HG03039 (cell line): ENCODE measurements around the gene DMRT1.
"Not testable (repeated sequence)": the region's sequence is repeated elsewhere in the genome, so short reads cannot be mapped to it uniquely, and the experiment has no call there.

Experiments used
- ATAC-seq: cut with Tn5 transposase; IDR thresholded peaks from one replicate; pipeline ENCODE4 v1.9.1; 2021; ENCODE audit warnings: mild to moderate bottlenecking, moderate library complexity; ENCODE audit not compliant: unreplicated experiment

DMRT1 gene

DNA sequence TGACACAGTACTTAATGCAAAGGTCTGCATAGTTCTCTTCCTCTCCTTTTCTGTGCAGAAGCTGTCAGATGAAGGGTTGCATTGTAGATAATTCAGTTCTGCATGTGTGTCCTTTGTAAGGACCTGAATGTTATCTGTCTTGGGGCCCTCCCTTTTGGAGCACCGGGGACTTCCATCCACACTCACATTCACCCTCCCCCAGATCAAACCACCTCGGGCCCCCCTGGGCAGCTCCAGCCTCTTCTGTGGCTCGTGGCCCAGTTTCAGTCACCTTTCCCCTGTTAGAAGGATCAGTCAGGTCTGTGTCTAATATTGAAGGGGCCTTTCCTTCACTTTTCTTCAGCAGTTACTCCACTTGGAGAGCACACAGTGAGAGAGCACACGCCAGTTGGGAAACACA is 11.0 kb downstream of the DMRT1 start:
- no peak for ATAC-seq

DNA sequence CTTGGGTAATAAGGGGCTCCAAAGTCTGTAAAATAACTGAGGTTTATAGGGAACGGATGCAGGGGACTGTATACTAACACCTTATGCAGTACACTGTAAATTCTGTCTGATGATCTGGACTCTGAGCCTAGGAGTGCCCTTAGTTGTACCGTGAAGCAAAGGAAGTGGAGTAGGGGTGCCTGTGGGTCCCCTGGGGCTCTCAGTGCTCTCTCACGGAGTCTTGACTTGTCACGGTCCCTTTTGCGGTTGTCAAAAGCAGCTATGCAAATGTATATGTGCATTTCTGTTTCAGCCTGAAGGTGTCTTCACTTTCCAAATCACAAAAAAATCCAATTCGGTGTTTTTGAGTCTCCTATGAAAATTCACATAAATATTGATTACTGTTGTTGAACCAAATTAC is 17.8 kb downstream of the DMRT1 start:
- ATAC-seq, result peak; percentile 96

DNA sequence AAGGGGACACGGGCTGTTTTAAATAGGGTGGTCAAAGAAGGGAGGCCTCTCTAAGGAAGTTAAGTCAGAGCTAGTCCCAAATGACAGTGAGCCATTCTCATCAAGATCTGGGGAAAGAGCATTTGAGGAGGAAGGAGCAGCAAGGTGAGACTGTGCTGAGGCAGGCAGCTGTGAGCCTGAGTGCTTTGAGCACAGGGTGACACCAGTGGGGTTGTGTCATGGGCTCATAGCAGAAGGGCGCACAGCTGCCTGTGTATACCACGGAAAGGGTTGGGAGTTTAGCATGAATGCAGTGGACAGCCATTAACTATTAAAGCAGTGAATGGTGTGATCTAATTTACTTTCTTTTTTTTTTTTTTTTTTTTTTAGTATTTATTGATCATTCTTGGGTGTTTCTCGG is 19.2 kb downstream of the DMRT1 start:
- ATAC-seq, result no peak

DNA sequence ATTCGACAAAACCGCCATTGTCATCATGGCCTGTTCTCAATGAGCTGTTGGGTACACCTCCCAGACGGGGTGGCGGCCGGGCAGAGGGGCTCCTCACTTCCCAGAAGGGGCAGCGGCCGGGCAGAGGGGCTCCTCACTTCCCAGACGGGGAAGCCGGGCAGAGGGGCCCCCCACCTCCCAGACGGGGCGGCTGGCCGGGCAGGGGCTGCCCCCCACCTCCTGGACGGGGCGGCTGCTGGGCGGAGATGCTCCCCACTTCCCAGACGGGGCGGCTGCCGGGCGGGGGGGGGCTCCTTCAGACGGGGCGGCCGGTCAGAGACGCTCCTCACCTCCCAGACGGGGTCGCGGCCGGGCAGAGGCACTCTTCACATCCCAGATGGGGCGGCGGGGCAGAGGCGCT is 20.0 kb downstream of the DMRT1 start:
- ATAC-seq, result not testable (repeated sequence)

DNA sequence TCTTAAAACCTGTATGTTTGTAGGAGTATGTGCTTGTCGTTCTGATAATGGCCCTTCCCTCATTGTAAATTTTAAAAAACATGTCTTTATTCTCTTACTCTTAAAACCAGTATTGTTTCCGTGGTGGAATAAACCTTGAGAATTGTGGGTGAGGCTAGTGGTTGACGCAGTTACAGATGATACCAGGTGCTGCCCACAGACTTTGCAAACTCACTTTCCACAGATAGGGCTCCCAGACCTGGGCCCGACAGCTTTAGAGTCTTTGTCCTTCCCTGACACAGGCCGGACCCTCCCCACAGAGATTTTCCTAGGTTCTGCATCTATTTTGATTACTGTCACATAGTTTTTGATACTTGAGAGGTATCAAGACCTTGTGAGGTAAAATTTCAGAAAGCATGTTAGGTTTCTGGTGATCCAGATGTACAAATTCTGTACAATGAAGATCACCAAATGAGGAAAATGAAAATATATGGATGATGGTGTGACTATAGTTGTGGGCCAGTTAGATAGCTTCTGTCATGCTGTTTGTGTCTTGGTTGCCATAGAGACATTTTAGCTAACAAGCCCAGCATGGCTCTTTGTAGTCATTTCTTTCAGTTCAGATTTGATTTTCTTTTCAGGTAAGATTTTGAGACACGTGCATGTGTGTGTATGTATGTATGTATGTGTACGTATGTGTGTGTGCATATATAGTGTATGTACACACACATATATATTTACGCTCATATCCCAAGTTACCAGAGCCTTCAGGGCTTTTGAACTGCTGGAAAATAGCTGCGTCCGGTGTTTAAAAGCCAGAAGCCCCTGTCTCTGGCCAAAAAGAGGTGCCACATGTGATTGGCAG is 33.8 kb downstream of the DMRT1 start:
- ATAC-seq, result no peak

DNA sequence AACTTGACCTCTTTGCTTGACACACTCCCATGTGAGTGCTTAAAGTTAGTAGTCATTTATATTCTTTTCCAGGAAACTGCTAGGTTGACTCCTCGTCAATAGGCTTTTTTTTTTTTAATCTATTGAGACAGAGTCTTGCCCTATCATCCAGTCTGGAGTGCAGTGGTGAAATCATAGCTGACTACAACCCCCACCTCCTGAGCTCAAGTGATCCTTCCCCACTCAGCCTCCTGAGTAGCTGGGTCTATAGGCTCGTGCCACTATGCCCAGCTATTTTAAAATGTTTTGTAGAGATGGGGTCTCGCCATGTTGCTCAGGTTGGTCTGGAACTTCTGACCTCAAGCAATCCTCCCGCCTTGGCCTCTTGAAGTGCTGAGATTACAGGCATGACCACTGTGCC is 34.9 kb downstream of the DMRT1 start:
- no peak for ATAC-seq

DNA sequence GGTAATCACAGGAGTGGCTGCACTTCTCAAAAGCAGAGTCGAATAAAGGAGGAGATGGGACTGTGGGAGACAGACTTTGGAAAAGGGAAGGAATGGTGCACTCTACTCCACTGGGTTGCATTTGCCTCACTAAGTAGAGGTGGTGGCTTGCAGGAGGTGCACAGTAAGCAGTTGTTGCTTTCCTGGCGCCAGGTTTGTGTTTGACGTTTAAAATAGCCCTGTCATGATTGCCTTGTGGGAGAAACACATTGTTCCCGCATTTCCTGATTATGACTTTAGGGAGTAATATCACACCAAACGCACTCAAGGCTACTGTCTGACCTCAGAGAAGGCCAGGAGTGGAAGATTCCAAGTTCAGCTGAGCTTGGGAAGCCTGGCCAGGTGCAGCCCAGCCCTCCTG is 36.7 kb downstream of the DMRT1 start:
- ATAC-seq, result no peak

DNA sequence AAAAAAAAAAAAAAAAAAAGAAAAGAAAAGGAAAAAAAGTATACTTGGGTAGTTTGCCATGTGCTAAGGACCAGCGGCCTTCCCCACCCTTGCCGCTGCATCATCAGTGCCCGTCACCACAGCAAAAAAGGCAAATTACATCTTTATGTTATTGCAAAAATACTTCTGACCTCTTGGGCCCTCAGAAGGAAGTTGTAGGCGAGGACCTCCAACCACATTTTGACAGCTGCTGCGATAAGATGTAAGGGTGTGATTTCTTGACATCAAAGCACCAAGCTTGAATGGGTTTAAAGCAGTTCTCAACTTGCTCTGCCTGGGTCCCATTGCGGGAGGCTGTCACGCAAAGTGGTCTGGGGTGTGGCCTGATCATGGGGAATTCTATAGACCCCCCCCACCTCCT is 39.2 kb downstream of the DMRT1 start:
- no peak for ATAC-seq

DNA sequence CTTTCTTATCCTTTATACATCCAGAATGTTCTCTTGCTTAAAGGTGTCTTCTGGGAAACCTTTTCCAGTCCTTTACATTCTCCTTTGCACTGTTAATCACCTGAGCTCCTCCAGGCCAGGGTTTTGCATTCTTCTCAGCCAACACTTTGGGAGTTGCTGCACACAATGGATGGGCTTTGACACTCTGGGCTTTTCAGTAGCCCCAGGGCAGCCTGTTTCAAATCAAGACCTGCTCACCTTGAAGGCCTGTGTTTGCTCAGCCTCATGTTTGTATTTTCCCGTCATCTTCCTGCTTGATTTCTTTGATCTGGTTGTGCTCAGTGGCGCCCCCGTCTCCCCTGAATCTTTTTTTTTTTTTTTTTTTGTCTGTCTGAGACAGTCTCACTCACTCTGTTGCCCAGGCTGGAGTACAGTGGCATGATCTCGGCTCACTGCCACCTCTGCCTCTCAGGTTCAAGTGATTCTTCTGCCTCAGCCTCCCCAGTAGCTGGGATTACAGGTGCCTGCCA is 41.0 kb downstream of the DMRT1 start:
- ATAC-seq, result no peak

DNA sequence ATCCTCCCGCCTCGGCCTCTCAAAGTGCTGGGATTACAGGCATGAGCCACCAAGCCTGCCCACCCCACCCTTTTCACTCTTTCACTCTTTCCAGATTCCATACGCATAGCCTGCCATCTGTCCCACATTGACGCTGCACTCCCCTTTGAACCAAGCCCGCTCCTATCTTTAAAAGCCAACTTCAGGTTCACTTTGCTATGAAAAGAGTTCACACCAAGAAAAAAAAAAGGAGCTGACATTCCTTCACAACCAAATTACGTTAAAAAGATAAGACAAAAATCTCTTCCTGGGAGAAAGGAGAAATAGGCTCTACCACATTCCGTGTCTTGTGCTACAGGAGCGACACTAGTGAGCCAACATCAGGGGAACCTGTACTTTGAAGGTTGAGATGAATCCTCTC is 41.5 kb downstream of the DMRT1 start:
- ATAC-seq, result no peak

DNA sequence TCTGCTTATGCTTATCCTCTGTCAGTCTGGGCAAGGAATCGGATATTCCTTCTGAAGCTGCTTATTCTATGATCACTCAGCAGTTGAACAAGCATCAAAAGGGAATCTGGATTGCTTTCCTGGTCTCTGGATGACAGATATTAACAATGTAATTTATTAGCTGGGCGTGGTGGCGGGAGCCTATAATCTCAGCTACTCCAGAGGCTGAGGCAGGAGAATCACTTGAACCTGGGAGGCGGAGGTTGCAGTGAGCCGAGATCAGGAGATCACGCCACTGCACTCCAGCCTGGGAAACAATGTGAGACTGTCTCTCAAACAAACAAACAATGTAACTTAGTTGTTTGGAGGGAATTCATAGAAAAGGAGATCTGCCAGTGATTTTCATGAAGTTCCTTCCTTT is 45.4 kb downstream of the DMRT1 start:
- no peak for ATAC-seq

DNA sequence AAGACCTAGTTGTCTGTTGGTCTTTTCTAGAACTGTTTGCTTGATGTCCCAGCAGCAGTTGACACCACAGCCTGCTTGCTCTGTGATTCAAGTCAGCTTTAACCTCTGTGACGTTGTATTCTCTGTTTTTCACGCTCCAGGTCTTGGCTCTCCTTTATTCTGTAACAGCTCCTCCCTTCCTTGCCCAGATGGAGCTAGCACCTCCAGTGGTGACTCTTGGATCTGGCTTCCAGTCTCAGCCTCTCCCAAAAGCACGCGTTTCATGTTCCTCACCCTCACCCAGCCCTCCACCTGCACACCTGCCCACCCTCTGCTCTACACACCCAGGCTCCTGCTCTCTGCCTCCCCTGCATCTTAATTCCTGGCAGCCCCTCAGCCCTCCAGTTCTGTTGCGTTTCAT is 50.6 kb downstream of the DMRT1 start:
- ATAC-seq, result no peak

DNA sequence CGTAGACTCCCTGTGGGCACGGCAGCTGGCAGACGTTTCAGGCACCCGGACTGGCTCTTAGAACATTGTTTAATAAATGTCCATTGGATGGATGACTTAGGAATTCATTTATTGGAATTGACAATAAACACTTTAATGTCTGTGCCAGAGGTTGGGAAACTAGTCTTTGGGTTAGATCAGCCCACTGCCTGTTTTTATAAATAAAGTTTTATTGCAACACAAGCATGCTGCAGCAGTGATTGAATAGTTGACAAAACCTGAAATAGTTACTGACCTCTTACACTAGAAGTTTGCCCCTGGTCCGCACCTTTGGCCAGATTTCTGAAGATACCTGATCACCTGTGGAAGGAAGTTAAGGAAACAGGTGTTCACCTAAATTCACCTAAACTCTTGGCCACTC is 51.6 kb downstream of the DMRT1 start:
- ATAC-seq, result no peak

DNA sequence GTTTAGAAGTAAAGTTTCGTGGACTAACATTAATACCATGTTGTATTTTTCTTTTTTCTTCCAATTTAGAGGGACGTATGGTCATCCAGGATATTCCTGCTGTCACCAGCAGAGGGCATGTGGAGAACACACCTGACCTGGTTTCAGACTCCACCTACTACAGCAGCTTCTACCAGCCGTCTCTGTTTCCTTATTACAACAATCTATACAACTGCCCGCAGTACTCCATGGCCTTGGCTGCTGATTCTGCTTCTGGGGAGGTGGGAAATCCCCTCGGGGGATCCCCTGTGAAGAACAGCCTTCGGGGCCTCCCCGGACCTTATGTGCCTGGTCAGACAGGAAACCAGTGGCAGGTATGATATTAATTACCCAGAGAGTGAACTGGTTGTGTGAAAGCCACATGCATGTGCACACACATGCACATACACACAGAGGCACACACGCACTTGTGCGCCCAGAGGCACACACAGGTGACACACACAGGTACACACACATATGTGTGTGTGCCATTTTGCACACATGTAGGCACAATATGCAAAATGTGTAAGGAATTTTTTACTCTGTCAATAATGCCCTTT is 52.4 kb downstream of the DMRT1 start:
- ATAC-seq, result peak; percentile 100

DNA sequence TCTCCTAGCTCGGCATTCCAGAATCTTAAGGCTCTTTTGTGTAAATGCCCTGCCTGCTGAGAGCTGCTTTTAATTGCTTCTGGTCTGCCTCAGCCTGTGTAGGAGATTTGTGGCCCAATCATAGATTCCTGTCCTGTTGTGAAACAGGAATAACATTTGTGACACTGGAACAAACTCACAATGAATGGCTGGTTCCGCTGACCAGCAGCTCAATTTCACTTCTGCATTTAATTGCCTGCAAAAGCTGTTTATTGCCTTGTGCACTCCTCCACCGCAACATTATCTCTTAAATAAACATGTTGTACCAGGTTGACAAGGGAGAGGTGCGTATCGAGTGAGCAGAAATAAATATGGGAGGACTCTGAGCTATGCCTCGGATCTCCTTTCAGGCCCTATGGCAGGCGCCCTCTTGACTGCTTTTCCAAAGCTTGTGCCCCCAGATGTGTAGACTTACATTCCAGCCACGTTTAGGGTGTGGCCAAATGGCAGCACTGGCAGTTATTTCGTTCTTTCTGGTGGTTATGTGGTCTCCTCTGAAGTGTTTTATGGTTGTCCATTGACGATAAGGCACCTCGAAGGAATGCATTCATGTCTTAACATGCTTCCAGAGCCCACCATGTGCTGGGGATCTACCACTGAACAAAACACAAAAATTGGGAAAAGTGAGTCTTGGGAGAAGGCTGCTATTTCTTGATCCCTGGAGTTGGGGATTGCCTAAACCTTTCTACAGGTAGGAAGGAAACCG is 58.1 kb downstream of the DMRT1 start:
- no peak for ATAC-seq

DNA sequence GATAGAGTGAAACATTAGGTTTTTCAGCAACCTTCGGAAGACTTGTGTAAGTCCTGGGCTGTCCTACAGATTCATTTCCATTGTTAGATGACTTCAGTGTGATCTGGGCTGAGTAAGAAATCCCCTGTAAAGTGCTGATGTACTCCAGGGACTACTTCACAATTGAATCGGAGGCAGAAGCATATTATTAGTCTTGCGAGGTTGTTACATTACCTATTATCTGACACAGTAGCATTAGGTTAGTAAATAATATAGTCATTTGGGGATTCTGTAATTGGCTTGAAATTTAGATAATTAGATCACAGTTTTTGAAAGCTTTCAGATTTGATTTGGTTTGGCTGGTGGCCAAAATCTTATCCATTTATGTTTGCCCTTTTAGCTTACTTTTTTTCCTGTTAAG is 62.4 kb downstream of the DMRT1 start:
- ATAC-seq, result no peak

DNA sequence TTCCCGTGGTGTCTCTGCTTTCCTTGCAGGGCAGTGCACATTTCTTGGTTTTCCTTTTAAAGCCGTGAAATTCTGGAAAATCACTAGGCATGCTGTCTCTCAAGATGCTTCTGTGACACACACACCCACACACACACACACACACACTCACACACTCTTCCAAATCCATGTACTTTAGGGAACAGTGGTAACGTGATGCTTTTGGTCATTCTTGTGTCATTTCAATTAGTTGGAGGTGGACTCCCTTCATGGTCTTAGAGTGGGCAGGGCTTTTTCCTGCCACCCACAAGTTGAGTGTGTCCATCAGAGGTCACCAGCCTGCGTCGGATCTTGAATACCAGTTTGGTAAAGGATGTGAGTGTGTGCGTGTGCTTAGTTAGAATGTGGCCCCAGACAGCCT is 64.4 kb downstream of the DMRT1 start:
- ATAC-seq, result no peak

DNA sequence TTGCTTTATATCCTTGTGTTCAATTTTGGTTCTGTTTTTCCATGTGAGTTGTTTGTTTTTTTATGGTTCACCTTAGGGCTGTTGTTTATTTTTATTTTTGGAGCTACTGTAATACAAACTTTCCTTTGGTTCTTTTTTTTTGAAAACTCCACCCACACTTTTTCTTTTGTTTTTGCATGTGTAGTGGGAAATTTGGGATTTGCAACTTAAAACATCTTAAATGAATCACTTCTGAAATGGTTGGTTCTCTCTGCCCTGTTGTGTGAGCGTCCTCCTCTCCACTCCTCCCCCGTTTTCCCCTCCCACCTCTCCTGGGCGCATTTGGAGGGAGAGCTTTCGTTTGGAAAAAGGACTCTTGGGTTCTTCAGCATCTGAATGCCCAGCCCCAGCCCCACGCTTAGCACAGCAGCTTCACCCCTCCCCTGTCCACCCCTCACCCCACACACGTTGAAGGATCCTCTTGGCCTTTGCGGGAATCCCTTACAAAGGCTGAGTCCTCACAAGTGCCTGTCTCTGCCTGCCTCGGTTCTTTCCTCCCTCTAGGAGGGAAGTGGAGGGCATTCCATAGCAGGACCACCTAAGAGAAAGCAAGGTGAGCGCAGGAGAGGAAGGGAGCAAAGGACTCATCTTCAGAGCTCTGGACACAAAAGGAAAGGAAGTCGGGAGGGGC is 67.2 kb downstream of the DMRT1 start:
- no peak for ATAC-seq

DNA sequence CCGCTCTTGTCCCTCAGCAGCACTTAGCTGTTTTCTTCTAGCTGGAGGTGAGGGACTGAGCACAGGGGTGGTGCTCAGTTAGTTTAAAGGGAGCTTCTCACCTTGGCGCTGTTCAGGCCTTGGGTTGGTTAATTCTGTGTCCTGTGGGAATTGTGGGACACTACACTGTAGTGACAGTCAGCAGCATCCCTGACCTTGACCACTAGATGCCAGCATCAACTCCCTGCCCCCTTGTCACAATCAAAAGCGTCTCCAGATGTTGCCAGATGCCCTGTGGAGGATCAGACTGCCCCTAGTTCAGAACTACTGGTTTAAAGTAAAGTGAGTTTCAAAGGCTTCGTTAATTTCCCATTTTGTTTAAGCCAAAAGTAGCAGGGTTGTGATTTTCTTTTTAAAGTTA is 69.5 kb downstream of the DMRT1 start:
- no peak for ATAC-seq

DNA sequence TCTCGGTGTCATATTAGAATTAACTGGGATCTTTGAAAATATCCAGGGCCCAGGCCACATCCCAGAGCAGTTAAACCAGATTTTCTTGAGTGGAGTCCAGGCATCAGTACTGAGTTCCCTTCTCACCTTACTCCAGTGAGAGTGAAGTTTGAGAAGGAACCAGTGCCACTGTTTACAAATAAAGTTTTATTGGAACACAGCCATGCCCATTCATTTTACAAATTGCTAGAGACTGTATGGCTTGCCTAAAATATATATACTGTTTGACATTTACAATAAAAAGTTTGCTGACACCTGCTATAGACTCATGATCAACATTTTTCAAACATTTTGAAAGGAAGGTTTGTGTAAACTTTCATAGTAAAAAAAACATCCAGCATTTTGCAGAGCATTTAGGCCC is 71.3 kb downstream of the DMRT1 start:
- ATAC-seq, result no peak

DNA sequence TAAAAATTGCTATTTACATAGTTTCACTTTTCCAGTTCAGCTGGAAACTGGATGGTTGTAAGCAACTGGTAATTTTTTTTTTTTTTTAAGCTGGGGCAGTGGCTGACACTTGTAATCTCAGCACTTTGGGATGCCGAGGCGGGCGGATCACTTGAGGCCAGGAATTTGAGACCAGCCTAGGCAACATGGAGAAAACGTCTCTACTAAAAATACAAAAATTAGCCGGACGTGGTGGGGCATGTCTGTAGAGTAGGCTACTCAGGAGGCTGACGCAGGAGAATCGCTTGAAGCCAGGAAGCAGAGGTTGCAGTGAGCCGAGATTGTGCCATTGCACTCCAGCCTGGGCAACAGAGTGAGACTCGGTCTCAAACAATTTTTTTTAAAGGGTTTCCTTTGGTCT is 72.0 kb downstream of the DMRT1 start:
- not testable (repeated sequence) for ATAC-seq
